DOHH2 (cell line): ENCODE measurements around the gene ADSL.

Source experiments
- CTCF ChIP-seq: fragments of 200-600 bp; sonication (generic); IDR thresholded peaks from one replicate; pipeline ENCODE4 v1.5.1; 2014; ENCODE audit warnings: antibody characterized with exemption, mild to moderate bottlenecking, low read depth, low read length; ENCODE audit not compliant: poor library complexity, severe bottlenecking
- EZH2phosphoT487 ChIP-seq: fragments of 200-600 bp; sonication (generic); IDR thresholded peaks from 2 replicates; pipeline ENCODE4 v1.6.1; 2017; ENCODE audit warnings: borderline replicate concordance, mild to moderate bottlenecking, antibody characterized with exemption, low read length, moderate library complexity, mixed read lengths

DNA sequence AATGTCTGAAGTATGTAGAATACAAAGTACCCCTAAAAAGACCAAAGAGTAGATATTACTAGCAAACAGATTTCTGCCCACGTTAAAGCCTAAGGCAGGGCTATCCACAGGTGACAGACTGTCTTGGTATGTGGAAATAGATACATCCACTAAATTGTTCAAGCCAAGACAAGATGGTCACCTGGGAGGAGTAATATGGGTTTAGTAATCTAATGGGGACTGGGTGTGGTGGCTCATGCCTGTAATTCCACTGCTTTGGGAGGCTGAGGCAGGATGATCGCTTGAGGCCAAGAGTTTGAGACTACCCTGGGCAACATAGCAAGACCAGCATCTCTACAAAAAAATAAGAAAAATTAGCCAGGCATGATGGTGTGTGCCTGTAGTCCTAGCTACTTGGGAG, 31.6 kb downstream of the ADSL start:
- TF ChIP-seq EZH2phosphoT487 (no peak), CTCF (no peak)
